NT2/D1 (cell line): ENCODE measurements around the gene LDLRAD4.

ENCODE experiments used
- SUZ12 ChIP-seq: IDR thresholded peaks from 2 replicates; pipeline ENCODE4 v1.6.1; 2011; ENCODE audit not compliant: insufficient read length, insufficient read depth; ENCODE audit errors: extremely low read depth
- ZNF274 ChIP-seq: IDR thresholded peaks from 2 replicates; pipeline ENCODE4 v1.6.1; 2011; ENCODE audit warnings: mild to moderate bottlenecking, low read depth, low read length

DNA sequence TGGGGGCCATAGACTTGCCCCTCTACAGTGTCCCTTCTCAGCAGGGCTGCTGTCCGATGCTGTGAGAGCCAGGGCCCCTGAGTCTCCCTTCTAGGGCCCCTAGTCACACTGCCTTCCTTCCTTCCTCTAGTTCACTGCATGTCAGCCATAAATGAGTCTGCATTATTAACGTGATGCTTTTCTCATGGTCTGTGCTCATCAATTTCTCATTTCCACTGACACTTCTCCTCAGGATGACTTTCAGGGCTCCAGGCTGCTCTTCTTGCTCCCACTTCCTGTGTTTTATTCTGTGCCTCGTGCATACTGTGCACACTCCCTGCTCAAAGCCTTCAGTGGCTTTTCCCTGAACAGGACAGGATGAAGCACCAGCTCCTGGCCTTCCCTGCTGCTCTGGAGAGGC is 361.3 kb downstream of the LDLRAD4 start:
- TF ChIP-seq ZNF274 (no peak), SUZ12 (no peak)
